HepG2 (cell line): Measurements from ENCODE around the gene NCOA7. TPM values are rescaled to one million over a fixed set of nuclear protein-coding genes. Genes with fewer than 3 reads are reported as not detected.

ENCODE experiments used
- ARNTL ChIP-seq: sonication (generic); formaldehyde crosslinking; IDR thresholded peaks from 2 replicates; pipeline ENCODE4 v1.4.0; 2020; ENCODE audit warnings: mild to moderate bottlenecking, missing genetic modification reagents
- CENPX ChIP-seq: sonication (generic); formaldehyde crosslinking; IDR thresholded peaks from 2 replicates; pipeline ENCODE4 v1.9.0; 2021; ENCODE audit warnings: mild to moderate bottlenecking, missing genetic modification reagents, moderate library complexity
- ELF3 ChIP-seq: IDR thresholded peaks from 2 replicates; pipeline ENCODE4 v1.6.1; 2016; ENCODE audit warnings: missing genetic modification reagents, missing compliant biosample characterization
- GTF3A ChIP-seq: sonication (generic); formaldehyde crosslinking; conservative IDR thresholded peaks from 2 replicates; pipeline ENCODE4 v1.4.0; 2020; ENCODE audit warnings: mild to moderate bottlenecking, missing genetic modification reagents
- HBP1 ChIP-seq: IDR thresholded peaks from 2 replicates; pipeline ENCODE4 v1.6.1; 2016; ENCODE audit warnings: low read depth, control low read depth
- LBX2 ChIP-seq: sonication (generic); formaldehyde crosslinking; IDR thresholded peaks from 2 replicates; pipeline ENCODE4 v1.5.0; 2020; ENCODE audit warnings: missing genetic modification reagents, mild to moderate bottlenecking, borderline replicate concordance
- MBNL3 ChIP-seq: fragments of 250-450 bp; sonication (Bioruptor Pico); conservative IDR thresholded peaks from 2 replicates; pipeline ENCODE4 v1.8.0; 2022; ENCODE audit warnings: mild to moderate bottlenecking, inconsistent platforms
- NFIC ChIP-seq: IDR thresholded peaks from 2 replicates; pipeline ENCODE4 v1.6.1; 2012; ENCODE audit warnings: mild to moderate bottlenecking, low read length, inconsistent platforms
- NFKB2 ChIP-seq: sonication (generic); formaldehyde crosslinking; IDR thresholded peaks from 2 replicates; pipeline ENCODE4 v1.4.0; 2020; ENCODE audit warnings: missing genetic modification reagents, borderline replicate concordance
- PAWR ChIP-seq: sonication (generic); formaldehyde crosslinking; IDR thresholded peaks from 2 replicates; pipeline ENCODE4 v1.4.0; 2020; ENCODE audit warnings: missing genetic modification reagents, mild to moderate bottlenecking, borderline replicate concordance
- PLRG1 ChIP-seq: fragments of 450-650 bp; conservative IDR thresholded peaks from 2 replicates; pipeline ENCODE4 v1.6.1; 2016
- RARG ChIP-seq: sonication (generic); formaldehyde crosslinking; IDR thresholded peaks from 2 replicates; pipeline ENCODE4 v1.4.0; 2020; ENCODE audit warnings: low read depth, mild to moderate bottlenecking, missing genetic modification reagents
- REL ChIP-seq: sonication (generic); formaldehyde crosslinking; conservative IDR thresholded peaks from 2 replicates; pipeline ENCODE4 v1.8.0; 2022; ENCODE audit warnings: mild to moderate bottlenecking, missing genetic modification reagents, moderate library complexity
- SALL1 ChIP-seq: sonication (generic); formaldehyde crosslinking; IDR thresholded peaks from 2 replicates; pipeline ENCODE4 v1.8.0; 2022; ENCODE audit warnings: mild to moderate bottlenecking, missing genetic modification reagents
- ZC3H13 ChIP-seq: sonication (generic); formaldehyde crosslinking; IDR thresholded peaks from 2 replicates; pipeline ENCODE4 v1.8.1; 2023; ENCODE audit warnings: mild to moderate bottlenecking, missing genetic modification reagents, moderate library complexity
- ZFP82 ChIP-seq: sonication (generic); formaldehyde crosslinking; IDR thresholded peaks from 2 replicates; pipeline ENCODE4 v1.5.1; 2020; ENCODE audit warnings: mild to moderate bottlenecking, missing genetic modification reagents, borderline replicate concordance
- ZNF280D ChIP-seq: sonication (generic); formaldehyde crosslinking; IDR thresholded peaks from 2 replicates; pipeline ENCODE4 v1.5.1; 2020; ENCODE audit warnings: mild to moderate bottlenecking, missing genetic modification reagents
- ZNF367 ChIP-seq: sonication (generic); formaldehyde crosslinking; IDR thresholded peaks from 2 replicates; pipeline ENCODE4 v1.4.0; 2020; ENCODE audit warnings: missing genetic modification reagents, borderline replicate concordance
- ZNF547 ChIP-seq: sonication (generic); formaldehyde crosslinking; IDR thresholded peaks from 2 replicates; pipeline ENCODE4 v1.5.1; 2020; ENCODE audit warnings: mild to moderate bottlenecking, missing genetic modification reagents
- ZNF644 ChIP-seq: IDR thresholded peaks from 2 replicates; pipeline ENCODE4 v1.6.1; 2016; ENCODE audit warnings: low read depth
- ZNF710 ChIP-seq: sonication (generic); formaldehyde crosslinking; IDR thresholded peaks from 2 replicates; pipeline ENCODE4 v1.5.0; 2020; ENCODE audit warnings: mild to moderate bottlenecking, missing genetic modification reagents, borderline replicate concordance
- ZSCAN21 ChIP-seq: sonication (generic); formaldehyde crosslinking; IDR thresholded peaks from 2 replicates; pipeline ENCODE4 v1.8.0; 2022; ENCODE audit warnings: mild to moderate bottlenecking, missing genetic modification reagents, moderate library complexity, borderline replicate concordance
- polyA plus RNA-seq, 8 experiments: library from polyadenylated mRNA; depleted of rRNA in 3 of 8; stranded (reverse) in 7 of 8; unstranded in 1 of 8; fragments of >200 nt; fragmentation: Illumina TruSeq in 4 of 8; extraction: Trizol in 4 of 8; gene quantifications; 2 replicates each; pipeline versions ENCODE4 v1.2.1 to v1.2.3, GENCODE V29; 2011 to 2016; ENCODE audit warnings: low read depth in 4 of 8, missing spikeins in 1 of 8, mixed read lengths in 1 of 8; ENCODE audit not compliant: insufficient read depth in 1 of 8
- total RNA-seq, 5 experiments: library from RNA; depleted of rRNA; stranded (reverse); fragments of >200 nt; fragmentation: Illumina TruSeq; extraction: Trizol; gene quantifications; 2 replicates each; pipeline ENCODE4 v1.2.3, GENCODE V29; 2016; ENCODE audit warnings: low read depth in 1 of 5
- TF ChIP-seq, protein P1 (sequence below): sonication (generic); formaldehyde crosslinking; IDR thresholded peaks from 2 replicates; pipeline ENCODE4 v1.9.0; 2021; ENCODE audit warnings: missing genetic modification reagents, mild to moderate bottlenecking, borderline replicate concordance

NCOA7 gene
- total and polyA plus RNA-seq, 2 of the 13 experiments (the other 11 are each of a cell fraction or from before 2014, with no cell fraction given), result 13.6 to 20.8 TPM

GRCh38 chr6:125791151-125791819 lies 525 bp downstream of the NCOA7 start (continued):
- TF ChIP-seq SALL1 (CRISPR knock-in tag), result no peak
- TF ChIP-seq LBX2 (CRISPR knock-in tag), result no peak
- no peak for TF ChIP-seq ZNF710 (CRISPR knock-in tag)
- TF ChIP-seq PAWR (CRISPR knock-in tag), result no peak
- no peak for TF ChIP-seq REL
- TF ChIP-seq ZNF367 (CRISPR knock-in tag), result no peak
- no peak for TF ChIP-seq ARNTL (CRISPR knock-in tag)
- no peak for TF ChIP-seq ZNF547 (CRISPR knock-in tag)
- no peak for TF ChIP-seq CENPX (CRISPR knock-in tag)
- no peak for TF ChIP-seq ZNF644 (CRISPR knock-in tag)
- no peak for TF ChIP-seq NFIC
- TF ChIP-seq GTF3A (CRISPR knock-in tag), result no peak
- TF ChIP-seq RARG (CRISPR knock-in tag), result no peak
- TF ChIP-seq ZC3H13 (CRISPR knock-in tag), result 0 out of 2 replicates have a peak, but pooled peaks have one; percentile 64
- TF ChIP-seq MBNL3 (CRISPR knock-in tag), result no peak
- TF ChIP-seq ZSCAN21 (CRISPR knock-in tag), result no peak
- TF ChIP-seq PLRG1, result no peak
- peak; percentile 54; the same call in 1 of the 2 replicates for TF ChIP-seq ZNF280D (CRISPR knock-in tag)
- TF ChIP-seq ELF3 (CRISPR knock-in tag), result no peak
- no peak for TF ChIP-seq ZFP82 (CRISPR knock-in tag)
- TF ChIP-seq NFKB2, result no peak; the same call in 1 of the 2 replicates
- TF ChIP-seq, protein P1, sequence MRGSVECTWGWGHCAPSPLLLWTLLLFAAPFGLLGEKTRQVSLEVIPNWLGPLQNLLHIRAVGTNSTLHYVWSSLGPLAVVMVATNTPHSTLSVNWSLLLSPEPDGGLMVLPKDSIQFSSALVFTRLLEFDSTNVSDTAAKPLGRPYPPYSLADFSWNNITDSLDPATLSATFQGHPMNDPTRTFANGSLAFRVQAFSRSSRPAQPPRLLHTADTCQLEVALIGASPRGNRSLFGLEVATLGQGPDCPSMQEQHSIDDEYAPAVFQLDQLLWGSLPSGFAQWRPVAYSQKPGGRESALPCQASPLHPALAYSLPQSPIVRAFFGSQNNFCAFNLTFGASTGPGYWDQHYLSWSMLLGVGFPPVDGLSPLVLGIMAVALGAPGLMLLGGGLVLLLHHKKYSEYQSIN (CRISPR knock-in tag), result no peak
- no peak for TF ChIP-seq HBP1
